Stimulated activated CD4-positive, alpha-beta T cell treated with anti-CD3 and anti-CD28 coated beads, Interleukin-4, amount 100 ng/mL, for 24 hours (primary cell): Measurements from ENCODE around the gene CSNK2A3.
"Not testable (repeated sequence)": the region's sequence is repeated elsewhere in the genome, so short reads cannot be mapped to it uniquely, and the experiment has no call there.

ENCODE experiments used
- DNase-seq: peaks from one replicate; pipeline ENCODE4 v3.0.0-alpha.2; 2020

Gene CSNK2A3

DNA sequence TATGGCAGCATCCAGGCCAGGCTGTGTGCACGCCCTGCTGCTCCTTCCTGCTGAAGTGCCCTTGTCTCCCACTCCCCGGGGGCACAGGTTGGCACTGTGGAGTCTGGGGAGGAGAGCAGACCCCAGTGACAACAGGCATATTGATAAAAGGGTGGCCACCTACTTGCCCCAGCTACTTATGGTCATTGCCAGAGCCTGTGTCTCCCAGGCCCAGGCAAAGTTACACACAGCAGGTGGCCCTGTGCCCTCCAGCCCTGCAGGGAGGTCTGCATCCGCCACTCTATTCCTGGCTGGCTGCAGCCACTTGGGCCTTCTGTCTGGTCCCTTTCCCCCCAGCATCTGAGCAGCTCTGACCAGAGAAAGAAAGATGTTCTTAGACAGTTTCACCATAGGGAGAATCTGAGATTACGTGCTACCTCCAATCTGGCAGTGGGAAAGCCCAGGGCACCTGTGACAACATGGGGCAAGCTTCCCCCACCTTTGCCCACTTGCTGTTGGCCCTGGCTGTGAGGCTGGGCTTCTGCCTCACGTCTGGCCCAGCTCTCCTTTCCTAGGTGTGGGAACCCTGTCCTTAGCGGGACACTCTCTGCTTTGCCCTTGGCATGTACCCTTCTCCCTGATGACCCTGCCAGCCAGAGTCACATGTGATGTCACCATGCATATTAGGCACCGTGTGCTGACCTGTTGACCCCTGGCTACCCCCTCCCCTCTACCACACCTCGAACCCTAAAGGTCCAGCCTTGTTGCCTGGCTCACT, 25.3 kb upstream of the CSNK2A3 start:
- no peak for DNase-seq

DNA sequence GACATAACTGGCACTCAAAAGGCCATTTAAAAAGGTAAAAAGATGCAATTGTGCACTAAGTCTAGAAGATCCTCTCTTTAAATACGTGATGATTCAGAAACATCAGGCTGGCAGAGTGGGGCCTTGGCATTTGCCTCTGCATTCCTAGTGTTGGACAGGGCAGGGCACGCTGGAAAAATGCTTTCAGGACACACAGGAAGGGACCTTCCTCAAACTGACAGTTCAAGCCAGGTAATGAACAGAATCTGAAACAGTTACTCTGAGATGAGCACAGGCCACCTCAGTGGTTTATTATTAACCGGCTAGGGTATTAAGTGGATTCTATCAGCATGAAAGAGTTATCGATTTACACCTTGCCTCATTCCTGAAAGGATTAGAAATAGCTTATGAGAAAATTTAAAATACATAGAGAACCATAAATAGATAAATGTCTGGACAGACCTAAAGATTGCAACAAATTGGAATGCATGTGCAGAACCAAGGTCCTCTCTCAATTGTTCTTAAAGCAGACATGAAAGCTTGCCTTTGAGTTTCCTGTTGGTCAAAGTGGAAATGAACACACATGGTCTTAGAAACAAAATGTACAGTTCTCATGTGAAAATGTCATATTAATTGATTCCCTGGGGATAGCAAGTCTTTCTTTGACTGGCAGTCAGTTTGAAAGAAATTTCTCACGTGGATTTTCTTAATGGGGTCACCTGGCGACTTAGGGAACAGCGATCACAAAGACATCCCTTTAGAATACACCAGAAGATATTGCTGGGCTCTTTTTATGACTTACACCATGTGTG, 21.5 kb upstream of the CSNK2A3 start:
- no peak for DNase-seq

DNA sequence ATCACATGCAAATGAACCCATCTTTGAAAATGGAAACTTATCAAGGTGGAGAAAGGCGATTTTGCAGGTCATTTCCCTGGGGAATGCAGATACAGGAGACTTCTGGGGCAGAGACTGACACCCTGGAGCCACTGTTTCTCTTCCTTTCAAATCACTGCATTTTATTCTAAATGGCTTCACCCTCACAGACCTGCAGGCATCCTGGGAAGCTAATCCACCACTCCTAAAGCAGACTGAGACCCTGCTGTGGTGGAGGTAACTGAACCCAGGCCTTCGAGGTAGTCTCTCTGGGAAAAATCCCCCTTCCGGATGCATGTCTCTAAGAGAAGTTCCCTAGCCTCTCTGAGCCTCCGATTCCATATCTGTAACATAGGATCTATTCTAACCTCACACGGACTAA, 20.9 kb upstream of the CSNK2A3 start:
- DNase-seq: no peak

DNA sequence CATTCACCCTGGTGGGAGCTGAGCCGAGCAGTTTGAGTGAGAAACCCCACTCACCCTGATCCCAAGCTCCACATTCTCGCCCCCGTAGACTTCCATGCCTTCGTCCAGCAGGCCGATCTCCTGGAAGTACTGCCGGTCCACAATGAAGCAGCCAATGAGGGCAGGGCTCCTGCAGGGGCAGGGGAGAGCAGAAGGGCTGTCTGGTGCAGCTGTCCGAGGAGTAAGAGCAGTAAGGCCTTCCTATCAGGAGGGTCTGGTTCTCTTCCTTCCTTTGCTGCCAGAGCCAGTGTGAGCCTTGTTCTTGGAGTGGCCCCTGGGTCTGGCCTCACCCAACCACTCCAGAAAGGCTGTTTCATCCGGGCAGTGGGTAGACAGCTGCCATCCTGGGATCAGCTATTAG, 19.4 kb upstream of the CSNK2A3 start:
- no peak for DNase-seq

DNA sequence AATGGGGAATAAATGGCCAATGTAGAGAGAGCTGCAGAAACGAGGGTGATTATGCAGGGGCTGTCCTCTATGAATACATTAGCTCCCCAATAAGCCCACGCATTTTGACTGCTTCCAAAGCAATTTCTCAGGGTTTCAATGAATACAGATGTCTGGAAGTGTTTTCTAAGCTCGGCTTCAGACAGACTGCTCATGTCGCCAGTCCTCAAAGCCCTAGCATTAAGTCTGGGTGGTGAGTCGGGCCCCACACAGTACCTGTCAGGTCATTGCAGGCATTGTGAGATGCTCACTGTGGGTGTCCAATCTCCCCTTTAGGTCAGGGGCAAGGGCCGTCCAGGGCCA, 17.9 kb upstream of the CSNK2A3 start:
- DNase-seq: no peak

DNA sequence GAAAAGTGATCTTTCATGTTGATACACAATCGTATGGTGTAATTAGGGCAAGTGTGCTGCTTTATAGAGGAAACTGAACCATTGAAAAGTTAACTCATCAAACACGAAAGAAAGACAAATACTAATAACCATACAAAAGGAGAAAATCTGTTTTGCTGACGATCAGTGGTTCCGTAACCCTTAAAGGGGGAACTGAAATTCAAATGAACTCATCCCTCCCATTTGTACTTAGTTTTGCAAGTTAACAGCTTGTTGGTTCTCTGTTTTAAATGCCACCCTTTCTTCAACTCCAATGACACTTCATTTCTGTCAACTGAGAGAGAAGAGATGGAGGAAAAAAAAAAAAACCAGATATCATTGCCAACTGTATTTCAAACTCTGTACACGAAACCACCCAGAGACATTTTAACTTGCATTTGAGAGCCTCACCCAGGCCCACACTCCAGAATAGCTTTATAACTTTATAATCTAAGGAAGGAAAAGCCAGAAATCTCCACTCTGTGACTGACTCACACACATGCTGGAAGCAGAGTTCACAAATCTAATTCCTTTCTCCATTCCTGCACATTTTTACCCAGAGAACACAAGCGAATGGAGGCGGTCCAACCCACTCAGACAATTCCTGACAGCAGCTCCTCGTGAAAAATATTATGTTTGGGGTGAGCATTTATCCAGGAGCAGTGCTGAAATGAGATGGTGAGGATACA, 17.4 kb upstream of the CSNK2A3 start:
- no peak for DNase-seq

DNA sequence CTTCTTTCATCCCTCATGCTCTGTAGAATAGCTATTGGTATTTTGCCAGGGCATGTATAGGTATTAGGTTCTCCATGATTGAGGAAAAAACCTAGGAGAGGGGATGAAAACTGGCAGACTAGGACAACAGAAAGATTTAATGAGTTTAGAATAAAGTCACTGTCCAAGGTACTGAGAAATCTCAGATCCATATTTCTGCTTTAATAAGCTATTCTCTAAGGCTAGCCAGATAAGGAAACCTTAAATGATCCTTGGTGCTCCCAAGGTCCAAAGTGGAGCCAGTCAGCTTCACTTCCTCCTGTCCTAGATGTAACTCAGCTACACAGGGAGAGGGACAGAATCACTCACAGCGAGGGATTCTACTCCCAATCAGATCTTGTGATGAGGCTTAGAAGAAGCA, 13.7 kb upstream of the CSNK2A3 start:
- DNase-seq: no peak

DNA sequence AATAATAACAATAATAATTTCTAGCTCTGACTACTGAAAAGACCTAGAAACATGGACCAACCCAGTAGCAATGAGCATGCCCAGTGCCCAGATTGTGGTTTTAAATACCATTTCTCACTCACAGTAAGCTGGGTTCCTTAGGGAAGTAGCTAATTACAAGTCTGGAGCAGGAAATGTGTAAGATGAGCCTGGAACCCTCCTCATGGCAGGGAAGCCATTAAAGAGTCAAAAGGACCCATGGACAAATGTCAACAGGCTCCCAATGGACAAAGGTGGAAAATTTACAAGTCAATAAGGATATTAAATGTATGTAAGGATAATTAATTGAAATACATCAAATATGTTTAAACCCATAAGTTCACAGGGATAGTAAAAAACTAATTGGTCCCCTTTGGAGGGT, 10.6 kb upstream of the CSNK2A3 start:
- no peak for DNase-seq

DNA sequence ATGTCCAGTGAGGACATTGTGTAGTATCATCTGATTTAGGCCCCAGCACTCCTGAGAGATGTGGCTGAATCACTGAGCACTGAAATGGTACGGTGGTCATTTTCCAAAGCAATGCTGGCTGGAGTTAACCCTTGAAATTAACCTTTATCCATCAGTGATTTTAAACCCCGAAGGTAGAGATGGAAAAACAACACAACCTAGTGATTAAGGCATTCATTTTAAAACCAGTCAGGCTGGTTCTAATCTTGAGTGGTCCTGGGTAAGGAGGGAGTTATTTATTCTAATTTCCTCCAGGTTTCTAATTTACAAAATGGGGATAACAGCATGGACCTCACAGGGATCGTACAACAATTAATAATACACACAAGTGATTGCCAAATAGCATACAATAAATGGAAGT, 6.6 kb upstream of the CSNK2A3 start:
- no peak for DNase-seq

DNA sequence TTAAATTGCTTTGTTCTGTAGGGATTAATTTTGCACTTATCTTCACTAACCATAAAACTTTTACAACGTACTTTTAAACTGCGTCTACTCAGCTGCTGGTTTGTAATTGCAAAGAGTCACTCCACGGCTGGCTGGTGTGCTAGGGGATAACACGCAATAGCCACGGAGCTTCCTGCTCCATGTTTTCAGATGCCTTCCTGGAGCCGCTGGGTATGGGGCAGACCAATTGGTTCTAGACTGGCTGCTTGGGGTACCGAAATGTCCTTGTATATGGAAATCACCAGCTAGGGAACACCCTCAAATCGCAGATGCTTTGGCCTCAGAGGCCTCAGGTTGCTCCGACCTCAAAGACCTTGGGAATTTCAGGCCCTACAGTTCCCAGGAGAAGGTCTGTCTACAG, 3.8 kb upstream of the CSNK2A3 start:
- DNase-seq: no peak

DNA sequence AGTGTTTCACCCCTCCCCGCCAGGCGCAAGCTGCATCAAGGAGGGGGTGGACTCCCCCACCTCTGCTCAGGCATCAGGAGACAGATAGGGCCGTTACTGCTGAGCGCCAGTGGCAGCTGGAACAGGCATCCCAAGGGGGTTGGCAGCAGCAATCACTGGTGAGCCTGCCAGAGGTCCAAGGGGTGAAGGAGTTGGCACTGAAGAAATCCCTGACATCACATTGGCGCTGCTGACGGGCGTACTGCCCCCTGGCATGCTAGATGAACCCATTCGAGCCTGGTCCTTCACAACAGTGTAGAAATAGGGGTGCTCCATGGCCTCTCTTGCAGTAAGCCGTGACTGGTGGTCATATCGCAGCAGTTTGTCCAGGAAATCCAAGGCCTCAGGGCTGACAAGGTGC, 1.2 kb downstream of the CSNK2A3 start:
- not testable (repeated sequence) for DNase-seq

DNA sequence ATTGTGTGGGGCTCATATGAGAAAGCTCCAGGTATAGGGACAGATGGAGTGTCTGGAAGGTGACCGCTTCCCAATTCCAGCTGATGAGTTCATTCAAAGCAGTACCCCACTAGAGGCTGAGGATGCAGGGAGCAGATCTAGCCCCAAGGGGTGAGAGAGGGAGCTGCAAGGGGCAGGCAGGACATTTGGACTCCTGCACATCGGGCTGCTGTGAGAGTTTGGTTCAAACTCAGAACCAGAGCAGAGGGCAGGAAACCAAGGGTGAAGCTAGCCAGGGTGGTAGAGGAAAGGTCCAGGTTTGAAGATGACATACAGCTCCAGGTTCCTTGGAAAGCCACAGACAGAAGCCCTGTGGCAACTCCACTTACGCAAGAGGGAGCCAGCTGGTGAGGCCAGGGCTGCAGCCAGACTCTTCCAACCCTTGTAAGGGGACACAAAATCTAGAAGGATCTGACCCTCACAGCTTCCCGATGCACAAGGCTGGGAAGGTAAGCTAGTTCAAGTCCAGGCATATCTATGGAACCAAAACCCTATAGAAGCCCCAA, 1.9 kb downstream of the CSNK2A3 start:
- DNase-seq: no peak

DNA sequence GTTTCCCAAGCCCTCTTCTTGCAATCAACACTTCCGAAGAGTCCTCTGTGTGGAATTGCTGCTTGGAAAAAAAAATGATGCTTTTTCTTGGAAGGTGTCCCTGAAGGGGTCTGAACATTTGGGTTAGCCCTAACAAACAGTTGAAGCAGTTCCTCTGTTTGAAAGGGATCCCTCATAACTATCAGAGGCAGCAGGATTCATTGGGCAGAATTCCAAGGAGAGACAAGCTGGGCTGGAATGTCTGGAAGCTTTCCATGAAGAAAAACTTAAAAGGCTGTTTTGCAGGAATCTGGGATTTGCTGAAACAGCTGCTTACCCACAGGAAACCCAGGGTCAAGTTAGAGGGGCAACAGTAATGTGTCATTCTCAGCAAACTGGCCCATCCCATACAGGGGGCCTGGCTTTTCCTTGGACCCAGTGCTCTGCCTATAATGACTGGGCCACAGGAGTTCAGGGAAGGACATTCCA, 3.1 kb downstream of the CSNK2A3 start:
- DNase-seq: no peak

DNA sequence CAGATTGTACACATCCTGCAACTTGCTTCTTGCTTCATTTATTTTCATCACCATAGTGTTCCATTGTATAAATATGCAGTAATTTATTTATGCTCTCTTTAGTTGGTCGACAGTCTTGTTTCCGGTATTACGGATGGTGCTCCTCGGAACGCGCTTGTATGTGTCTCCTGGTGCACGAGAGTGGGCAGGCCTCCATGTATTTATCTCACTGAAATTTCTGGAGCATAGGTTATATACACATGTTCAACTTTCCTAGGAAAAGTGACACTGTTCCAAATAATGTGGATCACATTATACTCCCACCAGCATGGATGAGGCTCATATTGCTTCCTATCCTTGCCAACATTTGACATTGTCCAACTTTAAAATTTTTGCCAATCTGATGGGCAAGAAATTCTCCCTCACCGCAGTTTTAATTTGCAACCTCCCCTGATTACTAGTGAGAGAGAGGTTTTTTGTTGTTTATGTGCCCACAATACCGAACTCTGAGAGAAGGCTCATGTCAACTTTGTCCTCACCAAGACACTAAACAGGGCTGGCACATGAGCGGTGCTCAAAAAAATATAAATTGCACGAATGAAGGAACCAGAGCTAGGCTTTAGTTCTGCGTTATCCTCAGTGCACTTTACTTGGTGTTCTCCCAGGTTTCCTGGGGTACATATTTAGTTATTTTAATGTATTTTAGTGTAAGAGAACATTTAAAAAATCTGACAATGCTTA, 3.8 kb downstream of the CSNK2A3 start:
- no peak for DNase-seq

DNA sequence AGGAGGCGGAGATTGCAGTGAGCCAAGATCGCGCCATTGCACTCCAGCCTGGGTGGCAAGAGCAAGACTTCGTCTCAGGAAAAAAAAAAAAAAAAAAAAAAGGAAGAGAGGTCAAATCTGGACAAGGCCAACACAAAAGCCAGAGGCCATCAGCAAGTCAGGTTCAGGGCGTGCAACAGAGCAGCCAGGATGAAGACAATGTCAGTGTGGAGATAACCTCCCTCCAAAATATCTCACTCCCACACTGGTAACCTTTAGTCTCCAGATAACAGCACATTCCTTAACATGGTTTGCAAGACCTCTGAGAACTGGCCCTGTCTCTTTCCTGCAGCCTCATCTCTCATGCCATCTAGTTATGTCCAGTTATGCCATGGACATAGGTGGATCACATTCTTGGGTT, 4.7 kb downstream of the CSNK2A3 start:
- no peak for DNase-seq

DNA sequence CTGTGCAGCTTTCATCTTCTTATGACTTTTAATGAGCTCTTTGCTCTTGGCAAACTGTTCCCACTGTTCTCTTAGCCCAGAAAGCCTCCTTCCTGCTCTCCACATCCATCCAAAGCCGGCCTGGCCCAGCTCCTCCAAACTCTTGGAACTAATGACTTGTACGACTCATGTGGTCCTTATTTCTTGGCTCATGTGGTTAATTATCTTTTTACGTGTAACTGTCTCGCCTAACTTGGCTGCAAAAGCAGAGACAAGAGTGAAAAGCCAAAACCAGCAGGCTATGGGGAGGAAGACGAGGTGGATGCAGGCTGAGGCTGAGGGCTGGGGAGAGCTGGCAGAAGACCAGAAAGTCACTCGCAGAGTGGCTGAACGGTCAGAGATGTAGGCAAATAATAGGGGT, 5.5 kb downstream of the CSNK2A3 start:
- no peak for DNase-seq

DNA sequence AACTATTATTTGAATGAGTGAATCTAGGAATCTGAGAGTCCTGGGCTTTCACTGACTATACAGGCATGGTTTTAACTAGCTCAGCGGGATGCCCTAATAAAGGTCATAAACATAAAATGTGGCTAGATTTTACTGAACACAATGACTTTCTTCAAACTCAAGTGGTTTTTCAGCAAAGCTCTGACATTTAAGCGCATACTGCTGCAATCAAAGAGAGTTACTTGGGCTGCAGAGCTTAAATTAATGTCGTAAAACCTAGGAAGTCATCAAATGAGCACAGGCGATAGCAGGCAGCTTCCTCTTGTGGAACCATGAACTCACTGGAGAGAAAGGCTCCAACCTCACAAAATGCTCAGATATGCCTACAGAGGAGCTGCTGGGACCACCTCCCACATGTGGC, 6.7 kb downstream of the CSNK2A3 start:
- DNase-seq: no peak

DNA sequence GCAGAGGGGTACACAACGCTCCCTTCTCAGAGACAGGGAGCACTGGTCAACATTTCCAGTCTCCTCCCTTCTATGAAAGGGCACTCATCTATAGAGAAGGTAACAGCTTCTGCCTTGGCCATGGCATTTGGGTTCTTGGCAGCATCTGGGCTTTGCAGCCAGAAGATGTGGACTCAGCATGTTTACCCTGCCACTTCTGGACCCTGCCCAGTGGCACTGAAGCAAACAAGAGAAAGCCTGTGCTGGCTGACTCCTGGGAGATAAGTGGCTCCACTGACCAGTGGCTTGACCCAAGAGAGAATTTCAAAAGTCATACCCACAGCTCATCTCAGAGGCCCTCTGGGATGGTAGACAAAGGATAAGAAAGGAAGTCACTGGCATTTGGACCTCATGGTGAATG, 8.0 kb downstream of the CSNK2A3 start:
- DNase-seq: no peak

DNA sequence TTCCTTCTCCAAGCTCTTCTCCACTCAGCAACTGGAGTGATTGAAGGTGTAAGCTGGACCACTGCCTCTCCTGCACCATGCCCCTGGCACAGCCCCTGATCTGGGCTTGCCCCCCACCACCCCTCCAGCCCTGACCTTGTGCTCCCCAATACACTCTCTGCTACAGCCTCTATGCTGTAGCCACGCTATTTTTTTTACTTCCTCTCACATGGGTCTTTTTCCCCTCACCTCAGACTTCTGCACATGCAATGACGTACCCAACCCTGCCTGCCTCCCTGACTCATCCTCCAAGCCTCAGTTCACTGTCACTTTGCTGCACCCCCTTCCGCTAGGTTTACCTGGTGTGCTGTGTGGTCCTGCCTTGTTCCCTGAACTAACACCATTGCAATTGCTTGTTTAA, 9.0 kb downstream of the CSNK2A3 start:
- no peak for DNase-seq

DNA sequence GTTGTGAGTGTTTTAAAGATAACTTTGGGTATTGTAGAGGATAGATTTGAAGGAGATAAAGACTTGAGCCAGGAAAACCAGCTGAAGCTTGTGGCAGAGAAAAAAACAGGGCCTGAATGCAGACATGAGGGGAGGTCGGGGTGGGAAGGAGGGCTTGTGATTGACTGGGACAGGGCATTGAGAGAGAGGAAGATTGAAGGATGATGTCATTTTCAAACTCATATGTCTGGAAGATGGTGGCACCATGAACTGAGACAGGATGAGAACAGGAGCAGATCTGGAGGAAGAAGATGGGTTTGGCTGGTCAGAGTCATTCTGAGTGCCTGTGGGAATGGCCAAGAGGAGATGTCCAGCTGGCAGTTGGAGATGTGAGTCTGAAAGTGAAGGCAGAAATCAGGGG, 14.7 kb downstream of the CSNK2A3 start:
- no peak for DNase-seq

DNA sequence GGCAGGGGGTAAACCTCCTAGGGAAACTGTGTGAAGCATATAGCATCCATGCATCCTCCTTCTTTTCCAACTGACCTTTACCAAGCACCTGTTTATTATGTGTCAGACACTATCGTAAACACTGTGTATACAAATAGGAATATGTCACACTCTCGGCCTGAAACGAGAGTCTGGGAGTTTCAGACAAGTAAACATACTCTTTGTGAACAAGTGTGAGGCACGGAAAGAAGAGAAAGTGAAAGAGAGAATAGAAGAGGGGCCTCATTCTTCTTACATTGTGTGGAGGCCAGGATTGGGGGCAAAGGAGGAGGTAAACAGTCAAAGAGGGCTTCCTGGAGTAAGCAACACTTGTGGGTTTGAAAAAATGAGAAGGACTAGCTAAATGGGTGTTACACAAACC, 16.4 kb downstream of the CSNK2A3 start:
- DNase-seq: no peak

DNA sequence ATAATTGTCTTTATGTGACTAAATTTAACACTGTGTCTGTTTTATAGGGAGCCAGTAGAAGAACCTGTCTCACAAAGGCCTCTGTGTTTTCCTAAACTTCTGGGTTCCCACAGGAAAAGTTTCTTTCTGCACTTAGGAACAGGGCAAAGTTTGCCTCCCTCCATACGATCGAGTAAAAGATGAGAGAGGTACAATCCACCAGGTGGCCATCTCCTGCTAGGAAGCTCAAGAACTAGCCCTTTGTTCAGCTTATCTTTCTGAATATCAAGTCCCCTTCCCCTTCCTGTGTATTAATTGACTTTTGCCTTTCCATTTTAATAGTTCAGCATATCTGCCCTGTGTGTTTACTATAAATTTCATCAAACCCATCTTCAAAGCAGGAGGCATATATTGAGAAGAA, 18.0 kb downstream of the CSNK2A3 start:
- no peak for DNase-seq

DNA sequence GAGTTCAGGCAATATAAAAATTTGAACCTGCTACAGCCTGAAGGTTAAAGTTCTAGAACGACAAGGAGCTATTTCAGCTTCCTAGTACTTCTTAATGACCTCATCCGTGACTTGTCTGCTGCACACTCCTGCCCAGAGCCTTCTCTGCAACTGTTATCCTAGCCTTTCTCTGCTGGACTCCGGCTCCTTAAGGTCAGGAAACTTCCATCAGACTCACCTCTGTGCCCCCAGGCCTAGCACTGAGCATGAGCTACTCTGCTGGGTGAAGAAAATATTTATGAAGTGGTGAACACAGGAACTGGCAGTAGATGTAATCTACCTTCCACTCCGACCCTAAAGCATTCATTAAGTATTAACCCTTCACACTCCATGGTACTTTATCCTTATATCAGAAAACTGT, 18.4 kb downstream of the CSNK2A3 start:
- DNase-seq: no peak
